RWPE2 (cell line): ENCODE data around the gene DEXI.

Source experiments
- ATAC-seq: fragments of 200-7000 bp; cut with Tn5 transposase; 3 replicates; pipeline ENCODE4 v1.9.1; 2021; ENCODE audit warnings: low read depth
- DNase-seq: peaks from one replicate; pipeline ENCODE4 v3.0.0-alpha.2; 2020; ENCODE audit warnings: low spot score
- H3K27ac ChIP-seq: fragments of 450-650 bp; 2 replicates; pipeline ENCODE4 v1.5.1; 2017; ENCODE audit warnings: mild to moderate bottlenecking; ENCODE audit not compliant: poor library complexity, severe bottlenecking
- H3K27me3 ChIP-seq: fragments of 250-450 bp; sonication (Bioruptor Pico); 2 replicates; pipeline ENCODE4 v1.5.1; 2021; ENCODE audit warnings: mild to moderate bottlenecking, moderate library complexity; ENCODE audit not compliant: insufficient read depth, poor library complexity, severe bottlenecking
- H3K36me3 ChIP-seq: fragments of 250-450 bp; sonication (Bioruptor Pico); 2 replicates; pipeline ENCODE4 v1.5.1; 2020; ENCODE audit warnings: low read depth, mild to moderate bottlenecking, moderate library complexity
- H3K4me1 ChIP-seq: fragments of 250-450 bp; sonication (Bioruptor Pico); 2 replicates; pipeline ENCODE4 v1.5.1; 2021; ENCODE audit warnings: mild to moderate bottlenecking, moderate library complexity; ENCODE audit not compliant: insufficient read depth, poor library complexity, severe bottlenecking
- H3K4me3 ChIP-seq: fragments of 250-450 bp; sonication (Bioruptor Pico); 2 replicates; pipeline ENCODE4 v1.5.1; 2021; ENCODE audit warnings: mild to moderate bottlenecking, moderate library complexity; ENCODE audit not compliant: severe bottlenecking
- H3K9me3 ChIP-seq: fragments of 250-450 bp; sonication (Bioruptor Pico); 2 replicates; pipeline ENCODE4 v1.5.1; 2021; ENCODE audit warnings: mild to moderate bottlenecking, moderate library complexity; ENCODE audit not compliant: severe bottlenecking
- CTCF ChIP-seq: fragments of 450-650 bp; IDR thresholded peaks from one replicate; pipeline ENCODE4 v1.5.1; 2017; ENCODE audit warnings: mild to moderate bottlenecking, moderate library complexity; ENCODE audit not compliant: poor library complexity, severe bottlenecking

DEXI gene

DNA sequence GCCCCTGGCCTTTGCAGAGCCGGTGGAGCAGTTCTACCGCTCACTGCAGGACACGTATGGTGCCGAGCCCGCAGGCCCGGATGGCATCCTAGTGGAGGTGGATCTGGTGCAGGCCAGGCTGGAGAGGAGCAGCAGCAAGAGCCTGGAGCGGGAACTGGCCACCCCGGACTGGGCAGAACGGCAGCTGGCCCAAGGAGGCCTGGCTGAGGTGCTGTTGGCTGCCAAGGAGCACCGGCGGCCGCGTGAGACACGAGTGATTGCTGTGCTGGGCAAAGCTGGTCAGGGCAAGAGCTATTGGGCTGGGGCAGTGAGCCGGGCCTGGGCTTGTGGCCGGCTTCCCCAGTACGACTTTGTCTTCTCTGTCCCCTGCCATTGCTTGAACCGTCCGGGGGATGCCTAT lies 35.8 kb downstream of the DEXI start:
- no peaks in the 10 kb centered on the region for H3K36me3 ChIP-seq
- no peaks in the 10 kb centered on the region for H3K27me3 ChIP-seq
- no peak for TF ChIP-seq CTCF
- ATAC-seq (no peak), DNase-seq (no peak)
- H3K4me3 ChIP-seq, result no peak overlapping the region
- no peak overlapping the region for H3K27ac ChIP-seq
- no peaks in the 10 kb centered on the region for H3K4me1 ChIP-seq
- H3K9me3 ChIP-seq, result no peaks in the 10 kb centered on the region

DNA sequence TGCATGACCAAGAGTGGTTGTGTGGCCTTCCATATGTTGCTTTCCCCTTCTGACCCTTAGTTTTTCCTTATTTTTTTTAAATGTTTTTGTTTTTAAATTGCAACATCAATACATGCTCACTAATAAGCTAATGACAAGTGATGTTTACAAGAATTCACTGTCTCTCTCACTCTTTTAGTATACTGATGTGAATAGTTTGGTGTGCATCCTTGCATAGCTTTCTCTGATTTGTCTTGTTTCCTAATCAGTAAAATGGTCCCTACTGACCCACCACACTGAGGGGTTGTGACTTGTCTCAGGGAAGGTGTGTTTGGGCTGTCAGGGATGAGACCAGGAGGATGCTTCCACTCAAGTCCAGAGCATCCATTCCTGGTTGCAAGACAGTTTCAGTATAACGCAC lies 39.3 kb downstream of the DEXI start:
- ATAC-seq, result no peak

GRCh38 chr16:10897134-10897533 lies 45.1 kb downstream of the DEXI start:
- H3K36me3 ChIP-seq, result no peaks in the 10 kb centered on the region
- no peaks in the 10 kb centered on the region for H3K27me3 ChIP-seq
- DNase-seq (no peak), ATAC-seq (no peak)
- no peaks in the 10 kb centered on the region for H3K4me1 ChIP-seq
- TF ChIP-seq CTCF, result no peak
- H3K9me3 ChIP-seq, result no peaks in the 10 kb centered on the region
- no peak overlapping the region for H3K27ac ChIP-seq
- no peak overlapping the region for H3K4me3 ChIP-seq

More for the DNA sequence above, 39.3 kb downstream of the DEXI start:
- Histone ChIP-seq H3K36me3 (no peaks in the 10 kb centered on the region), H3K27me3 (no peaks in the 10 kb centered on the region), H3K4me3 (no peak overlapping the region), H3K9me3 (no peaks in the 10 kb centered on the region), H3K27ac (no peak overlapping the region), H3K4me1 (no peaks in the 10 kb centered on the region)
- no peak for DNase-seq
- TF ChIP-seq CTCF, result no peak

GRCh38 chr16:10896723-10897122 lies 45.5 kb downstream of the DEXI start:
- no peak overlapping the region for H3K4me3 ChIP-seq

More at GRCh38 chr16:10896723-10897122, 45.5 kb downstream of the DEXI start:
- ATAC-seq (no peak), DNase-seq (no peak)
- no peaks in the 10 kb centered on the region for H3K27me3 ChIP-seq
- no peaks in the 10 kb centered on the region for H3K9me3 ChIP-seq
- H3K36me3 ChIP-seq, result no peaks in the 10 kb centered on the region
- H3K4me1 ChIP-seq, result no peaks in the 10 kb centered on the region
- TF ChIP-seq CTCF, result no peak
- no peak overlapping the region for H3K27ac ChIP-seq
